GM18870 (cell line): ENCODE measurements around the gene SLC9A5.

ENCODE experiments used
- ATAC-seq: cut with Tn5 transposase; IDR thresholded peaks from one replicate; pipeline ENCODE4 v1.9.1; 2021; ENCODE audit warnings: moderate library complexity; ENCODE audit not compliant: unreplicated experiment

SLC9A5 gene

DNA sequence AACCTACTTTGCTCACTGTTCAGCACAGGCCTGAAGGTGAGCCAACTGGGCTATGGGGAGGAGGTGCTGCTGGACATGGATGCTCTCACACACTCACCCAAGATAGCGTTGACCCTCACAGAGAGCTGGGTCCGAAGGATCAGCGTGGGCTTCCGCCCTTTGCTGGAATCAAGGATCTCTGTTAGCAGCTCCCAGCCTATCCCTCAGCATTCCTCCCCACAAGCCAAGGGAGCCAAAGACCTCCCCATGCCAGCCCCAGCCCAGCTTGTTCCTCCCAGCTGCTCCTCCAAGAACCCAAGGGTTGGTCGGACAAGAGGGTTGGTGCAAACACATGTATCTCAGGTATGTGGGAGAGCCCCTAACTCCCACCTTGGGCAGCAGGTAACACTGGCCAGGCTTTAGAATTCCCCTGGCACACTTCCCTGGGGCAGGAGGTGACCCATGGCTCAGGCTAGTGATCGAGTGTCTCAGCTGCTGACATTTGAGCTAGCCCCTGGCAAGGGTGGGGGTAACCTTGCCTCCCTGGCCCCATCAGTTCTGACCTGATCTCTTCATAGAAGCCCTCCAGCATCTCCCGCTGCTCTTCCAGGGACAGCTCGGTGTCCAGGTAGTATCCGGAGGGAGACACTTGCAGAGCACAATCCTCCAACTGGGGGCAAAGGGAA lies 9.8 kb upstream of the SLC9A5 start:
- ATAC-seq, result no peak

DNA sequence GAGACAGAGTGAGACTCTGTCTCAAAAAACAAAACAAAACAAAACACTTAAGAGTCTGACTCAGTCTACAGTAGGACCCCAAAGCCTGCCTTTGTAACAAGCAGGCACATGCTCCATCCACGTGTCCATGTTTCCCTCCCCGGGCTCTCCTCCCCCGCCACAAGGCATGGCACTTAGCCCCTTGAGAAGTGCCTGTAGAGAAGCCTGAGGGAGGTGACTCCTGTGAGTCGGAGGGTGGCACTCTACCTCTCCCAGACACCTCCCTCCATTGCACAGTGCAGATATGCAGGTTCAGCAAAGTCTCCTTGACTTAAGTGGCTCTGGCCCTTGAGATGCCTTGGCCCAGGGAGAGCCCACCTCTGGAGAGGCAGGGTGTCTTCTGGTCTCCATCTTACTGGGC lies 8.3 kb upstream of the SLC9A5 start:
- no peak for ATAC-seq

DNA sequence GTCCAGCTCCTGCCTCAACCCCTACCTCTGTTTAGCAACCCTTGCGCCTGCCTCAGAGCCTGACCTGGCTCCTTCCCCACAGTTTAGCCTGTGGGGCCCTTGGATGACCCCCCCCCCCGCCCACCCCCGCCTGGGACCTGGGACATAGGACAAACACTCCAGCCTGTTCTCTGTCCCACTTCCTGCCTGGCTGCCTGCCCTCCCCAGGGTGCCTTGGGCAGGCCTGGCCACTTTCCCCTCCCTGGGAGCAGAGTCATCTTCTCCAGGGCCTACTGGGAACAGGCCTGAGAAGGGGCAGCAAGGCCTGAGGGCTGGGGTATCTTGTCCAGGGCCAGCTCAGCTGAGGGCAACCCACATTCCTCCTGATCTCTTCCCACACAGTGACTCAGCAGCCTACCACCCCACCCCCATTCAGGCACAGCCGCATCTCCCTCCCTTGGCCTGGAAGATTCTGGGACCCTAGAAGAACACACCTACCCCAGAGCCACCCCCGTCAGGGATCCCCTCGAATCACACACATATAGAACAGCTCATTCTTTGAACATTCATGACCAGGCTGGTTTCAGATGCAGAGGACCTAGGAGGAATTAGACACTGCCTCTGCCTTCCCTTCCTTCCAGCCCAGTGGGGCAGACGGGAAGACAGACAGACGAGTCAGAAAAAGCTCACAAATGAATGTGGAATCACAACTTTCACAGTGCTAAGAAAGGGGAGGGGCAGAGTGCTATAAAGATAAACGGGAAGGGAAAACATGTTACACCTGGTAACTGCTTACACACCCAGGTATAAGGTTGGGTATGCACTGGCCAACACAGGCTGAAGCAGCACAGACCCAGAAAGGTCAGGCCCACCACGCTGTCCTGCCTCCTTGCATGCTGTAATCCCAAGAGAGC lies 7.5 kb upstream of the SLC9A5 start:
- ATAC-seq, result no peak

DNA sequence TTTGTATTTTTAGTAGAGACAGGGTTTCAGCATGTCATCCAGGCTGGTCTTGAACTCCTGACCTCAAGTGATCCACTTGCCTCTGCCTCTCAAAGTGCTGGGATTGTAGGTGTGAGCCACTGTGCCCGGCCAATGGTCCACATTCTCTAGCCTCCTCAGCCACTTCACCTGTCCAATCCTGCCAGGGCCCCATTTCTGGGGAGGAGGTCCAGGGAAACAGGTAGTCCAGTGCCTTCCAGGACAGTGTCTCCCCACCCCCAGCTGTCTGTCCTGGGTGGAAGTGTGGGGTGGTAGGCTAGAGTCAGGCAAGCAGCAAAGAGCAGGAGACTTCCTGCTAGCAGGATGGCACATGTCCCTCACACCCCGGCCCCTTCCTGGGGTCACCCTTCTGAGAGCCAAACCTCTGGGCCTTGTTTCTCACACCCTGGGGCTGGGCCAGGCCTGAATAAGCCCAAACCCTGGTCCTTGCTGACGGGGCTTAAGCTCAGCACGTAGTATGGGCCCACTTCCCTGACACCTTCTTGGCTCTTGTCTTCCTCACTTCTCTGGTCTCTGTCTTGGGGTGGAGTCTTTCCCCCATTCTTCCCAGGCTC lies 6.5 kb upstream of the SLC9A5 start:
- ATAC-seq, result no peak

DNA sequence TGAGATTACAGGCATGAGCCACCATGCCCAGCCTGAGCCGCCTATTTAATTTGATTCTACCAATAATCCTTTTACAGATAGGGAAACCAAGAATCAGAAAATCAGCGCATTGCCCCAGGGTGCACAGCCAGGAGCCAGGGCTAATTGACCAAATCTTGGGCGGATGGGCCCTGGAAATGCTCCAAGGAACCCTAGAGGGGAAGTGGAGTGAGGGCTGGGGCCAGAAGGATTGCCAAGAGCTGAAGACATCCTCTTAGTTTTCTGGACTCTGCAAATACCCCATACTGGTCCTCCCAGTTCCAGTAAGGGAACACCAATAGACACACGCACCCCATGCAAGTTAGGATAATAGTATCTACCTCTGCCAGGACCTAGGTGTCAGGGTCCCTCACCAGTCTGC lies 5.3 kb upstream of the SLC9A5 start:
- no peak for ATAC-seq

DNA sequence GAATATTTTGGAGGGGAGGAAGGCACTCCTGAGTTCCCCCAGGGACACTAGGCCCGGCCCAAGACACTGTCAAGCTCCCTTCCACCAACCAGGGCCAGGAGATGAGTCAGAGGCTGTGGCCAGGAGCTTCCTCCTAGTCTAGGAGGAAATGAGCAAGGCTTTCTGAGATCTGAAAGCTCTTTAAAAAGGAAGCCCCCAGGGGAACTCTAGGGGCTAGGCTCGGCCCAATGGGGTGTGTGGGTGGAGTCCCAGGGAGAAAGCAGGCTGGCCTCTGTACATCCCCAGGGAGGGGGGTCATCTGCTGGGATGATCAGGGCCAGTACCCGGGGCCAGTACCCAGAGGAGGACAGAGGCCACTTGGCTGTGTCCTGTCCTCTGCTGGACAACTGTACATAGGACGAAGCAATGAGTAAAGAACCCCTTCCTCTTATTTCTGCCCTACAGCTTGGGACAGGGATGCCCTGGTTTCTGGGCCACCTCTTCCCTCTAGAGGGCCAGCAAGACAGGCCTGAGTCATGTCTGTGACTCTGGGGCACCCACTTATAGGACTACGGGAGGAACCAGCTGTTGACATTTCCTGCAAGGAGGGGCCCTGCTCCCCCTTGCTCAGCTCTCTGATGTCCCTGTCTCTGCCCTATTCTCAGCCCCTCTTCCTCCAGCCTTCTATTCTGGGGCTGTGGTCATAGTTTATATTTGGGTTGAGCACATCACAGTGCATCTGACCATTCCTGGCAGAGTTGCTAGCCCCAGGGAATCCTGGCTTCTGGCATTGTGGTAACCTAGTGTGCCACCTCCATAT lies 4.2 kb upstream of the SLC9A5 start:
- ATAC-seq, result peak; percentile 52

DNA sequence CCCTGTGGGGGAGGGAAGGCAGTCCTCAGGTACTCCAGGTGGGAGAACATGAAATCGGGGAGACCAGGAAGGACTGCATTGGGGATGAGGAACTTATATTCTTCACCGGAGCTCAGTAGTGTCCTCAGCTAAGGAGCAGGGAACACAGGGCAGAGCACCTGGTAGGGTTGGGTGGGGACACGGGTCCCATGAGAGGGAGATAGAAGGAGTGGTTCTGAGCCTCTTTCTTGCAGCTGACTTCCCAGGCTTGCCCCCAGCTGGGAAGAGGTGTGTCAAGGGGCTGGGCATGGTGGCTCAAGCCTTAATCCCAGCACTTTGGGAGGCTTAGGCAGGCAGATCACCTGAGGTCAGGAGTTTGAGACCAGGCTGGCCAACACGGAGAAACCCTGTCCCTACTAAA lies 3.6 kb upstream of the SLC9A5 start:
- no peak for ATAC-seq

DNA sequence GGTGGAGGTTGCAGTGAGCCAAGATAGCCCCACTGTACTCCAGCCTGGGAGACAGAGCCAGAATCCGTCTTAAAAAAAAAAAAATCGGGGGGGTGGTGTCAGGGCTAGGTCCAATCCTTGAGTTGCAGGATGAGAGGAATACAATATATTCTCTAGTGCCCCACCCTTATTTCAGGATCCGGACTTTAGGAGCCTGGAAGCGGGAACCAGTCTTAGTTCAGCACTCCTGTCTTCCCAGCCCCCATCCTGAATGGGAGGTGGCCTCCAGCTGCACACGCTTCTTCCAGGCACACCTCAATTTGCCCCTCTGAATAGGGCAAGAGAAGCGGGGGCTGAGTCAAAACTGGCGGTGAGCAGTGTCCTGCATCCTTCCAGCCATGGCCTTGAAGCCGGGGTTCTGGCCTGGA lies 3.1 kb upstream of the SLC9A5 start:
- ATAC-seq, result no peak

DNA sequence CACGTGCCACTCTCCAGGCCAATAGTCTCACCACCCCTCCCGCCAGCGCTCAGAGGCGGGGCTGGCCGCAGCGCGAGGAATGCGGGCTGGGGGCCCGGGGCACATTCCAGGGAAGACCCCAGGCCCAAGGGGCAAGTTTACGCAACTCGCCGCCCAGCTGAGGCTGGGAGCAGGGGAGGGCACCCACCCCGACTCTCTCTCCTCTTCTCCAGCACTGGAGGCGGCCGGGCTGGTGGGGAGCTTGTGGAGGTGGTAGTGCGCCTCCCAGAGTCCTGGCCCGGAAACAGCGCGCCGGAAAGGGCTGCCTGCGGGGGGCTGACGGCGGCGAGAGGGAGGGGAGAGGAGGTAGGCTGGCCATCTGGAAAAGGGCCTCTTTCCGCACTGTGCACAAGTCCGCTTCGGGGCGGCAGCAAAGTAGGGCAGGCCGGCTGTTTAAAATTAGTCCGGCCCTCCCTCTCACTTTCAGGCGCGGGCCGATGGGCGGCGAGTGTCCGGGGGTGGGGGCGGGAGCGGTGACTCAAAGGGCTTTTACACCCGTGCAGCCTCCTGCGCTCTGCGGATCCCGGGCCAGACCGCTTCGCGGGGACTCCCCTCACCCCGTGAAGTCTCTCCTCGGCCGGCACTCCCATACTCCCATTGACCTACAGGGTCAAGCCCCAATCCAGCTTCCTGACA lies 2.6 kb upstream of the SLC9A5 start:
- ATAC-seq, result no peak

DNA sequence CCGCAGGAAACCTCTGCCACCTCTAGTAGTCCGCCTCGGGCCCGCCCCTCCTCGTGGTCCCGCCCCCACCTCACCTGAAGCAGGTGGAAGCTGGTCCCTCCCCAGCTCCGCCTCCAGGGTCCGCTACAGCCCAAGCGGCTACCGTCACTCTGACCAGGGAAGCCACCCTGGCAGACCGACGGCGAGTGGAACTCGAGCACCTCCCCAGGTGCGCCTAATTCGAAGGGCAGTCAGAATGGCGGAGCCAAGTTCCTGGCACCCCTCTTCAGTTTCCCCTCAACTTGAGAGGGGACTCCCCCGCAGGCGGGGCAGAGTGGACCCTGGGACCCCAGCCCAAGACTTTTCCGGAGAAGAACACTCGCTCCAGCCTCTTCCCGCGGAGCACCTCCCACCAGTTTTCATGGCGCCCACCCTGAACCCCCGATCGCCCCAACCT lies 2.0 kb upstream of the SLC9A5 start:
- ATAC-seq, result no peak

DNA sequence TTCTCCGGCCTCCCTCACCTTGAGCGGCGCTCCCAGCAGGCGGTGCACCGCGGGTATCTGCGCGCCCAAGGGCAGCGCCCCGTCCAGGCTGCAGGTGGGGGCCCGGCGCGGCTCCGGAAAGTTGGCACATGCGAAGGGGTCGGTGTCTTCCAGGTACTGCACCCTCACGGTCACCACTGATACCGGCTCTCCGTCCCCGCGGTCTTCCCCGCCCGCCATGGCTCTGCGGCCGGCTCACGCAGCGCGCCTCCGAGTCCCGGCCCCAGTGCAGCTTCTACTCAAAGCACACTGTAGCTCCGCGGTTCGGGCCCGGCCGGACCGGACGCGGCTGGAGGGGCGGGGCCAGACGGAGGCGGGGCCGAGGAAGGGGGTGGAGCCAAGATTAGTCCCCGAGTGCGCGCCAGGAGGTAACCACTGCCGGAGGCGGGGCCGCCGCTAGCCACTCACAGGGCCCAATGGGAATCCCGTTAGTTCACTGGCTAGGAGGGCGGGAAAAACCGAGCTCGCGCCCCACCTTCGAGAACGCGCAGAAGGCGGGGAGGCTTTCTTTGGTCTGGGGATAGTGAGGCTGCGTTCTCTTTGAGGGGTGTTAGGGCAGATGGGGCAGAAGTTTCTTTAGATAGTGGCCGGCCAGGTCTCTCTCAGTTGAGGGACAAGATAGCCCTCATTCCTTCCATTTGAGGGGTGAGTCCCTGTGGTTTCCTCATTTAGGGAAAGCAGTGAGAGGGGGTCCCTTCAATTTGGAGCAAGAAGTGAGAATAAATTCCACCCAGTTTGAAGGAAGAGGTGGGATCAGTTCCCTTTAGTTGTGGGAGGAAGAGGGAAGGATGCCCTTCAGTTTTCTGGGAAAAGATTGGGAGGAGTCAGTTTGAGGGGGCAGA lies 1.3 kb upstream of the SLC9A5 start, which contains the start of gene FHOD1:
Gene FHOD1, minus strand, starts transcription at position 290 of the 881 bp plus-strand sequence. Its CDS starts 71 bp downstream, at position 219.
- peak; percentile 35 for ATAC-seq

DNA sequence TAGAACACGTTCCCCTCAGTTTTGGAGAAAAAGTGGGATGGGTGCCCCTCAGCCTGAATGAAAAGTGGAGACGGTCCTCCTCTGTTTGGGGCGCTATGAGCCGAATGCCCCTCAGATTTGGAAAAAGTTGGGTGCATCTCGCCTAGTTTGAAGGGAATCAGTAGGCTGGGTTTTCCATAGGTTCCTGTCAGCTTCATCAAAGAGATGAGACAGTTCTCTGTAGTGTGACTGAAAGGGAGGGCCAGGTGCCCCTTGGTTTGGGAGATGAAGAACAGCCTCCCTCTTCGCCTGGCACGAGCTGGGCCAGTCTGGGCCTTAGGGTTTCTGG lies 742 bp upstream of the SLC9A5 start:
- ATAC-seq, result no peak

DNA sequence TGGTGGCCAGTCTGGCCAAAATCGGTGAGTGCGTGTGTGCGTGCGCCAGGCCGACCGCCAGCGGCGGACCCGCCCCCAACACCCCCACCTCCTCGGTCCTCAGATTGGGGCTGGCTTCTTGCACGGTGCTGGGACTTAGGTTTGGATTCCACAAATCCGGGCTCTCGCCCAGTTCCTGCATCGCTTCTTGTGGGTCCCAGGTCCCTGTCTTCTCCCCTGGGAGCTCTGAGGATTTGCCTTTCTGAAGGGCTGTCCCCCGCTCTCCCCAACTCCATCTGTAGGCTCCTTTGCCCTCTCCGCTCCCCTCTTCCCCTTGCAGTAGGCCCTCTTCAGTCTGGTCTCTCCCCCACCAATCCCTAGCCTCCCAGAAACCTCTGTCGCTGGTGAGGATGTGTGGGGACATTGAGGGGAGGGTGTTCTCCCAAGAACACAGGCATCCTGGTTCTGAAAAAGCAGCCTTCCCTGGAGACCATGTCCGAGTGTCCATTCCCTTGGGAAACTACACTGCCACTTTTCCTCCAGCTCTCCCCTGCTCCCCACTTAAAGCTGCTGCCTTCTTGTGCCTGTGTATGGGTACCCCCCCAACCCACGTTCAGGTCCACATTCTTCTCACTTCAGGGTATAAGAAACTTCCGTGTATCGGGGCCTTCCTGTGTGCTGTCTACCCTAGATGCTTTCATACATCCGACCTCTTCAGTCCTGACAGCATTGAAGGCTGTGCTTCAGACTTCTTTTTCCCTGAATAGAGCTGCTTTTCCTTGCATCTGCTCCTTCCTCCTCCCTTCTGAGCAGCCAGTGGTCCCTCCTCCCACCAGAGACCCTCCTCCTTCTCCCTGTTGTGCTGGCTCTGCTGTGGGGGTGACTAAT lies 632 bp downstream of the SLC9A5 start:
- ATAC-seq, result no peak

DNA sequence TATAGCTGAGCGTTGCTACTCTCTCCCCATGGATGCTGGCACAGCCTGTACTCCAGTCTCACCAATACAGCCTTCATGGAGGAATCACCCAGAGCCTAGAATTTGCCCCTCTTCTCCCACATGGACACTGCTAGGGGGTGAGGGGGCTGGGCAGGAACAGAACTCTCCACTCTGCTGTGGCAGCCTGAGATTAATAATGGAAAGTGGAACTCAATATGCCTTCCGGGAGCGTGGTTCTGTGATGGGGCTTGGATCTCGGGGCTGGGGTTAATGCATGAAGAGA lies 1.2 kb downstream of the SLC9A5 start:
- ATAC-seq, result no peak

DNA sequence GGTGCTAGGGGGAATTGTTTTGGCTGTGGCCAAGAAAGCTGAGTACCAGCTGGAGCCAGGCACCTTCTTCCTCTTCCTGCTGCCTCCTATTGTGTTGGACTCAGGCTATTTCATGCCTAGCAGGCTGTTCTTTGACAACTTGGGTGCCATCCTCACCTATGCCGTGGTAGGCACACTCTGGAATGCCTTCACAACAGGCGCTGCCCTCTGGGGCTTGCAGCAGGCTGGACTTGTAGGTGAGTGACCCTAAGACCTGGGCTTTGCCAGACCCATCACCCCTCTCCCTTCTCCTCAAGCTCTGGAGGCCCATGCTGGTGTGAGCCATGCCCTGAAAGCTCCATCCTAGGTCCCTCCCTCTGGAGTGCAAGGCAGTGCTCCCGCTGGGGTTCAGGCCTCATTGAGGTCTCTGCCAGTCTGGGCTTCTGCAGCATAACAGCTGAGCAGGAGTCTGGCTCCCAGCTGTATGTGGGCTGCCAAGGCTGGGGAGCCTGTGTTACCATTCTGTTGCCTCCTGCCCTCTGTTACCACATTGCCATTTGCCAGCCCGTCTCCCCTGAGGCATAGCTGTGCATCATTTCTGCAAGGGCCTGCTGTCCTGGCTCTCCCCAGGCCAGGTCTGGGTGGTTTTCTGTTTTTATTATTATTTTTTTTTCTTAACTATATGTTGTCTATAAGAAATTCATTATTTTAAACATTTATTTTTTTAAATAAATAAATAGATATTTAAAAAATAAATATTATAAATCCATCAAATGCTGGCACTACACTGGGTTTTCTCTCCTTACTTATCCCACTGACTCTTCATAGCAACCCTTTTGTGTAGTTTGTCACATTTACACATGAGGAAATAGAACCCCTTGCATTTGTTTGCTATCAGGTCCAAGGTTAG lies 4.1 kb downstream of the SLC9A5 start:
- ATAC-seq, result no peak

DNA sequence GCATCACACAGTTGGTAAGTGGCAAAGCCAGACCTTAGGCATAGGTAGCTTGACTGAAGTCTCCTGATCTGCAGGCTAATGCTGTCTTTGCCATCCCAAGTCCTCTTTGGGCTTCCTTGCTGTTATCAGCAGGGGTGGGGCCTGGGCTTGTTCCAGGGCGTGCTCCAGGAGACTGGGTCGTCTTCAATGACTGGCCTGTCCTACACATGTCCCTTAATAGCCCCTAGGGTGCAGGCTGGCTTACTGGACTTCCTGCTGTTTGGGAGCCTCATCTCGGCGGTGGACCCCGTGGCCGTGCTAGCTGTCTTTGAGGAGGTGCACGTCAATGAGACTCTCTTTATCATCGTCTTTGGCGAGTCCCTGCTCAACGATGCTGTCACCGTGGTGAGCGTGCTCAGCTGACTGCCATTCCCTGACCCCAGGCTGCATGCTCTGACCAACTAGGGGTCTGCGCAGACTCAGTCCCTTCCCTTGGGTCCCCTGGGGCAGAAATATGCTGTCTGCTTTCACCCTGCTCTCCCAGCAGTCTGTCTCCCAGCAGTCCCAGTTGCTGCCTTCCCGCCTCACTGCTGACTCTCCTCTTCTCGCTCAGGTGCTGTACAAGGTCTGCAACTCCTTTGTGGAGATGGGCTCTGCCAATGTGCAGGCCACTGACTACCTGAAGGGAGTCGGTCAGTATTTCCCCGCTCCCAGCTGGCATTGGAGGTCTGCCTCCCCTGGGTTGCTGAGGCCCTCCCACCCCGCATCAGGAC lies 6.2 kb downstream of the SLC9A5 start:
- no peak for ATAC-seq

DNA sequence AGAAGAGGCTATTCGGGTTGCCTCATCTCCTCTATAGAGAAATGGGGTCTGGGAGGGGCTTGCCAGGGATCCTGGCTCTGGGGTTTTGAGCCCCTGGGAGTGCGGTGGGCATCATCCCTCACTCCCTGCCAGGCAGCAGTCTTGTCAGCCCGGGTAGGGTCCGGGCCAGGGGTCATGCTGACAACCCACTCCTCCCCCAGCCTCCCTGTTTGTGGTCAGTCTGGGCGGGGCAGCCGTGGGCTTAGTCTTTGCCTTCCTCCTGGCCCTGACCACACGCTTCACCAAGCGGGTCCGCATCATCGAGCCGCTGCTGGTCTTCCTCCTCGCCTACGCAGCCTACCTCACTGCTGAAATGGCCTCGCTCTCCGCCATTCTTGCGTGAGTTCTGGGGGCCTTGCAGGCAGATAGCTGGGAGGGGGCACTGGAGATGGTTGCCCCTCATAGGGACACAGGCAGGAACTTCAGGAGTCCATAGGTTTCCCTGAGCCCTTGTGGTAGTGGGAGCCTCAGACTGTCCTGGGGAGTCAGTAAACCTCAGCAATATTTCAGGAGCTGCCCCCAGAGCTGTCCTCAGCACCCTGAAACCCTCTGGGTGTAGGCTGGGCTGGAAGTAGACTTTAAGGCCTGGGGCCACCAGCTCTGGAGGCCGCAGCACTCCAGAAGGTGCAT lies 6.9 kb downstream of the SLC9A5 start:
- no peak for ATAC-seq
